GM19467 (cell line): ENCODE data around the gene WHRN.

ENCODE experiments used
- ATAC-seq: cut with Tn5 transposase; IDR thresholded peaks from one replicate; pipeline ENCODE4 v1.9.1; 2021; ENCODE audit warnings: mild to moderate bottlenecking, moderate library complexity; ENCODE audit not compliant: unreplicated experiment

The WHRN gene

GRCh38 chr9:114370968-114371320 is 134.3 kb downstream of the WHRN start:
- ATAC-seq = no peak

- ATAC-seq = no peak
Observed at GRCh38 chr9:114370251-114370967, 134.9 kb downstream of the WHRN start.

- ATAC-seq = no peak
Observed at GRCh38 chr9:114369216-114370130, 135.8 kb downstream of the WHRN start.

- no peak for ATAC-seq
Observed at GRCh38 chr9:114367772-114368569, 137.3 kb downstream of the WHRN start.

GRCh38 chr9:114367366-114367765 is 137.9 kb downstream of the WHRN start:
- ATAC-seq = no peak

- ATAC-seq = peak; percentile 45
Observed at GRCh38 chr9:114366334-114367128, 138.7 kb downstream of the WHRN start.

GRCh38 chr9:114365194-114365593 is 140.1 kb downstream of the WHRN start:
- ATAC-seq = no peak

- ATAC-seq = no peak
Observed at GRCh38 chr9:114364134-114365041, 140.9 kb downstream of the WHRN start.

- ATAC-seq = no peak
Observed at GRCh38 chr9:114363424-114363823, 141.8 kb downstream of the WHRN start.

GRCh38 chr9:114362394-114362793 is 142.9 kb downstream of the WHRN start:
- ATAC-seq = no peak

- no peak for ATAC-seq
Observed at GRCh38 chr9:114361542-114361941, 143.7 kb downstream of the WHRN start.

GRCh38 chr9:114359801-114360200 is 145.5 kb downstream of the WHRN start:
- no peak for ATAC-seq

- no peak for ATAC-seq
Observed at GRCh38 chr9:114357911-114358328, 147.4 kb downstream of the WHRN start.

GRCh38 chr9:114357360-114357759 is 147.9 kb downstream of the WHRN start:
- no peak for ATAC-seq

- ATAC-seq = no peak
Observed at GRCh38 chr9:114356792-114357191, 148.5 kb downstream of the WHRN start.

- ATAC-seq = no peak
Observed at GRCh38 chr9:114355821-114356220, 149.5 kb downstream of the WHRN start.
